Gastrocnemius medialis (tissue), 4 donors: ENCODE results near the gene RNASE12.

ENCODE experiments used
- POLR2A ChIP-seq, 2 donors: fragments of 450-650 bp; IDR thresholded peaks; one replicate each; pipeline ENCODE4 v1.6.1; 2017; ENCODE audit warnings: antibody characterized with exemption in 2 of 2, mild to moderate bottlenecking in 2 of 2, moderate library complexity in 2 of 2
- TF ChIP-seq, protein P1 (sequence below), 5 experiments: fragments of 450-650 bp in 3 of 5; fragments of 200-600 bp in 2 of 5; sonication (generic) in 2 of 5; IDR thresholded peaks in 4 of 5; conservative IDR thresholded peaks in 1 of 5; 1 replicate in 4 of 5; 2 replicates in 1 of 5; pipeline ENCODE4 v1.5.1; 2016 to 2019; ENCODE audit warnings: antibody characterized with exemption in 5 of 5, mild to moderate bottlenecking in 3 of 5, moderate library complexity in 3 of 5

DNA sequence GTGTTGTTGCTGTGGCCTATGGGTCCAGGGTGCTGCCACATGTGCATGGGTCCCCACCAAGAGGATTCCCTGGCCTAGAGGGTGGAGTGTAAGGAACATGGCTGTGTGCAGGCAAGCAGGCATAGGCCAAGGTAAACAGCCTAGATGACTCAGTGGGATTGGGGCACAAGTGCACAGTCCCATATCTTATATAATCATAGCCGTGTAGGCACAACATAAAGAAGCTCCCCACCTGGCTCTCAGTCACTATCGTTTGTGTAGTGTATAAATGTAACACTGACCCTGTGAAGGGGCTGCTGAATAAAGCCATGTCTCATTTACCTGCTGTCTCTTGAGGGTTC lies 15.7 kb upstream of the RNASE12 start:
- TF ChIP-seq, protein P1, sequence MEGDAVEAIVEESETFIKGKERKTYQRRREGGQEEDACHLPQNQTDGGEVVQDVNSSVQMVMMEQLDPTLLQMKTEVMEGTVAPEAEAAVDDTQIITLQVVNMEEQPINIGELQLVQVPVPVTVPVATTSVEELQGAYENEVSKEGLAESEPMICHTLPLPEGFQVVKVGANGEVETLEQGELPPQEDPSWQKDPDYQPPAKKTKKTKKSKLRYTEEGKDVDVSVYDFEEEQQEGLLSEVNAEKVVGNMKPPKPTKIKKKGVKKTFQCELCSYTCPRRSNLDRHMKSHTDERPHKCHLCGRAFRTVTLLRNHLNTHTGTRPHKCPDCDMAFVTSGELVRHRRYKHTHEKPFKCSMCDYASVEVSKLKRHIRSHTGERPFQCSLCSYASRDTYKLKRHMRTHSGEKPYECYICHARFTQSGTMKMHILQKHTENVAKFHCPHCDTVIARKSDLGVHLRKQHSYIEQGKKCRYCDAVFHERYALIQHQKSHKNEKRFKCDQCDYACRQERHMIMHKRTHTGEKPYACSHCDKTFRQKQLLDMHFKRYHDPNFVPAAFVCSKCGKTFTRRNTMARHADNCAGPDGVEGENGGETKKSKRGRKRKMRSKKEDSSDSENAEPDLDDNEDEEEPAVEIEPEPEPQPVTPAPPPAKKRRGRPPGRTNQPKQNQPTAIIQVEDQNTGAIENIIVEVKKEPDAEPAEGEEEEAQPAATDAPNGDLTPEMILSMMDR (IDR thresholded peaks at IDR 0.05 in 4 of 5, conservative IDR thresholded peaks at IDR 0.05 in 1 of 5), result no peak
- TF ChIP-seq POLR2A (IDR thresholded peaks at IDR 0.05), result no peak
